A172 (cell line): ENCODE measurements around the gene SLMAP. TPM values are rescaled to one million over a fixed set of nuclear protein-coding genes. Genes with fewer than 3 reads are reported as not detected.

ENCODE experiments used
- DNase-seq: peaks from one replicate; pipeline ENCODE4 v3.0.0-alpha.2; 2015; ENCODE audit warnings: low spot score
- total RNA-seq: library from RNA; depleted of rRNA; stranded (reverse); fragments of >200 nt; shearing (Covaris generic); gene quantifications from 2 replicates; pipeline ENCODE4 v1.2.3, GENCODE V29; 2014

SLMAP gene
- total RNA-seq, 1 experiment from 2014 or later, result 61.8 TPM

DNA sequence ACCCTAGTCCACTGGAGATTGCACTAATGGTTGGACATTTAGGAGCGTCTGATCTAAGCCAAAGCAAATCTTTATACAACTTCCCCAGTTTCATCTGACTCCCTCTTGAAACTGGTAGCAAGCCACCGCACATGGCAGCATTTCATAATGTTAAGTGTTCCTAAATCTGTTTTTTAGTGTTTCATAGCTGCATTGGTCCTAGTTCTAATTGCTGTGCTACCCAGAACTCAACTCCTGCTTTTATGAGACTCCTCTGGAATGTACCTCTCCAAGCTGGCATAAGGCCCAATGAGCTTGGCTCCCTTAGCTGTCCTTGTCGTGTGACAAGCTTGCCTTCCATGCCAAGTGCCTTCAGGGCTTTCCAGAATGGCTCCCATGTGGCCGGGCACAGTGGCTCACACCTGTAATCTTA lies 186.8 kb downstream of the SLMAP start:
- peak; percentile 27 for DNase-seq

- no peak for DNase-seq
These were observed 187.7 kb downstream of the SLMAP start for GRCh38 chr3:57943525-57944495.

GRCh38 chr3:57946970-57947381 lies 190.9 kb downstream of the SLMAP start:
- no peak for DNase-seq

DNA sequence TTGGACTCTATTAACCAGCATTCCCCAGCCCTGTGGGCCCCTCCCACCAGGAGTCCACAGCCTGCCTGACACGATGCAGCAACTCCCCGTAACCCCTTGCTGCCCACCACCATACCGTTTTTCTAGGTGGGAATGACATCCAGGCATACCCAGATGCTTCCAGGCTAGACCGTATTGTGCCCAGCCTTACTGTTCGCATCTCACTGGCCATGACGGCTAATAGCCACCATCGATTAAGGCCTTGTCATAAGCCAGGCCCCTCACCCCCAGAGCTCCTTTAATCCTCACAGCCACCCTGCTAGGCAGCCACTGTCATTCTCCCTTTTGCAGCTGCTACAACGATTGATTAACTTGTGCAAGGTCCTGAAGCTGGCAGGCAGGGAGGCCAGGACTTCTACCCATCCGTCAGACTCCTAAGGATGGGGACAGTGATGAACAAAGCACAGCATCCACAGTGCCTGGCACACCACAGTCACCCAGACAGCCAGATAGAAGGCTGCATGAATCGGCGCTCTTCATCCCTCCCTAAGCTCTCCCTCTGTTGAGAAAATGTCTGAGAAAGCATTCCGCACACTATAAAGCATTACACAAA lies 192.1 kb downstream of the SLMAP start:
- DNase-seq, result no peak

DNA sequence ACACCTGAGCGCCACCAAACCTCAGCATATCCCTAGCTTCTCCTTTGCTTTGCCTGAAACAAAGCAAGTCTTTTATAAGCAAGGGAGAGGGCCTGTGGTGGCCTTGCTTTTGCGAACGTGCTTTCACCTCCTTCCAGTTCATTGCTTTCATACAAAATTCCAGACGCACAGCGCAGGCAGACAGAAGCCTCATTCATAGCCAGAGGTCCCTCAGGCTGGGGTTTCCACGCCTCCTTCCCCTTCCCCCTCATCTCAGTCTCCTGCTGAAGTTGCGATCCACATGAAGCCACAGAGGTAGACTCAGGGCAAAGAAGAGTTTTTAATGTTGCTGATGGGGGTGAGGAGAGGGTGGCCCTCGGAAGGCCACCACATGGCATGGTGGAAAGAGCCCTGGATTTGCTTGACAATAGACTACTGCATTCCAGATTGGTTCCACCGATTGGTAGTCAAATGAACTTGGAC lies 192.7 kb downstream of the SLMAP start:
- DNase-seq, result no peak

DNA sequence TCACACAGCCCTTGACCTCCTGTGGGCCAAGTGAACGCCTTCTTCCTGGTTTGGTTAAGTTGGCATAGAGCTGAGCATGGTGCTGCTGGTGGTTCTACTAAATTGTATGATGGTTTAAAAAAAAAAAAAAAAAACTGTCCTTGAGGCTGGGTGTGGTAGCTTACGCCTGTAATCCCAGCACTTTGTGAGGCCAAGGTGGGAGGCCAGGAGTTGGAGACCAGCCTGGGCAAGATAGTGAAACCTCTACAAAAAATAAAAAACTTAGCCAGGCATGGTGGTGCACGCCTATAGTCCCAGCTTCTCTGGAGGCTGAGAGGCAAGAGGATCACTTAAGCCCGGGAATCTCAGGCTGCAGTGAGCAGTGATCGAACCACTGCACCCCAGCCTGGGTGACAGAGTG lies 193.2 kb downstream of the SLMAP start:
- no peak for DNase-seq

DNA sequence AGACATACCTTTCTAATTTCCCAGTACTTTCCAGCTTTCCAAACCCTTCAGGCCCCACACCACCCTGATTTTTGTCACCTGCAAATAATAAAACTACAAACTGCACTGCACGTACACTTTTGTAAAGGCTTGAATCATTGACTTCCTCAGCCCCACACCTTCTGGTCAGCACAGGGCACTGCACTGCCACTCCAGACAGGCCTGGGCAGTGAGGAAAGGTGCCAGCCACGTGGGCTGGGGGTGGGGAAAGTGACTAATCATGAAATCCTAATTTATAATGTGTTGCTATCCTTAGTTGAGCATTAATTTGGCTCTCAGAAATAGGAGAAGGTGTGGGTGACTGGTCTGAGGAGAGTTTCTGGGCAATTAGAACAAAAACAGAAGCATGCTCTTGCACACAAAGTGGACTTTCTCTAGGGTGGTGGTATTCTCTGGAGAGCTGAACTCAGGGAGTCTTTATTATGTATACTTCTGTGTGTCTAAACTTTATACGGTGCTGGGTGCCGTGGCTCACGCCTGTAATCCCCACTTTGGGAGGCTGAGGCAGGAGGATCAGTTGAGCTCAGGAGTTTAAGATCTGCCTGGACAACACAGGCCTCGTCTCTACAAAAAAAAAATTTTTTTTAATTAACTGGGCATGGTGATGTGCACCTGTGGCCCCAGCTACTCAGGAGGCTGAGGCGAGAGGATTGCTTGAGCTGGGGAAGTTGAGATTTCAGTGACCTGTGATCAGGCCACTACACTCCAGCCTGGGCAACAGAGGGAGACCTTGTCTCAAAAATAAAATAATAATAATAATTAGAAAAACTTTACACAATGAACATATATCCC lies 193.9 kb downstream of the SLMAP start:
- peak; percentile 82 for DNase-seq

DNA sequence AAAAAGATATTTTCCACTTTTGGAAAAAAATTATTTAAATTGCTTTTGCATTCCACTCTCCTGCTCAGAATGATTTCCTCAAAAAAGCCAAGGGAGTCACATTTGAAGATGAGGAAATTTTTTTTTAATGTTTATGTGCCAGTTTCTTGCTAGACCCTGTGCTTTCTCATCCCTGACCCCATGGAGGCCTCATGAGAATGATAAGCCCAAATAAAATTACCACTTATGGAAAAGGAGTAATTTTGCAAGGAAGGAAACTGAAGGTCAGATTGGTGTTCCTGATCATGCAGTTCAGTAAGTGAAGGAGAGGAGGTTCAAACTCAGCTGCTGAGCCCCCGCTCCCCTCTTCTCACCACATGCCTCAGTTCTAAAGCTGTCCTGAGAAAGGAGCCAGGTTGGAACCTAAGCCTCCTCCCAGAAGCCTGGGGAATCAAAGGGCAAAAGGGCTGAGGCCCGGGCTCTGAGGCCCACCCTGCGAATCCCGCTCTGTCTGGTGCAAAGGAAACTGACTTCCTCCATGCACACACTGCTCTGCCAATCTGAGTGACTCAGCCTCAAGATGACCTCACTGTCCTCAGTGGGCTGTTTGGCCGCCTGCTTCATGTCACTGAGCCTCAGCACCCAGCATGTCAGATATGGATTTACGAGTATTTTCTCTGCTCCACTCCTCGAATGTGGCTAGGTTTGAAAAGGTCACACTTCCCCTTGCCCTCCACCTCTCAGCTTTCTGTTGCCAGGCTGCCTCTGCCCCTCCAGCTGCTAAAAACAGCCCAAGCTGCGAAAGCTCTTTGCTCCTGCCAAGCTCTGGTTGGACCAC lies 195.2 kb downstream of the SLMAP start:
- peak; percentile 95 for DNase-seq

- DNase-seq, result peak; percentile 97
These were observed 196.1 kb downstream of the SLMAP start for GRCh38 chr3:57952208-57952631.

DNA sequence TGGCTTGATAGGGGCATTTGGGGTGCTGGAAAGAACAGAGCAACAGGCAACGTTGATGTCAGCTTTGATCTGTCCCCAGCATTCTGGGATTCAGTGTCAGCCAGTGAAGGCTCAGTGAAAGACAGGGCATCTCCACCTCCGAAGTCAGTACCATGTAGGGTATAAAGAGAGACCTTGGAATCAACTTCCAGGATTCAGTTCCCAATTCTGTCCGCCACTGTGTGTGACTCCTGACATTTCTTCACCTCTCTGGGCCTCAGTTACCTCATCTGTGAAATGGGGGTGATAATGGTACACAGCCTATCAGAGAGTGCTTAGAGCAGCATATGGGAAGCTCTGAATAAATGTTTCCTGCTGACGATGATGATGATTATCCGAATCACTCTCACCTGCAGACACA lies 196.5 kb downstream of the SLMAP start:
- DNase-seq, result no peak

- DNase-seq, result no peak
These were observed 197.5 kb downstream of the SLMAP start for GRCh38 chr3:57953576-57953975.

- peak; percentile 89 for DNase-seq
These were observed 200.2 kb downstream of the SLMAP start for GRCh38 chr3:57956119-57956832.

- DNase-seq, result no peak
These were observed 200.7 kb downstream of the SLMAP start for GRCh38 chr3:57956833-57957174.

GRCh38 chr3:57957824-57958223 lies 201.7 kb downstream of the SLMAP start:
- DNase-seq, result no peak

DNA sequence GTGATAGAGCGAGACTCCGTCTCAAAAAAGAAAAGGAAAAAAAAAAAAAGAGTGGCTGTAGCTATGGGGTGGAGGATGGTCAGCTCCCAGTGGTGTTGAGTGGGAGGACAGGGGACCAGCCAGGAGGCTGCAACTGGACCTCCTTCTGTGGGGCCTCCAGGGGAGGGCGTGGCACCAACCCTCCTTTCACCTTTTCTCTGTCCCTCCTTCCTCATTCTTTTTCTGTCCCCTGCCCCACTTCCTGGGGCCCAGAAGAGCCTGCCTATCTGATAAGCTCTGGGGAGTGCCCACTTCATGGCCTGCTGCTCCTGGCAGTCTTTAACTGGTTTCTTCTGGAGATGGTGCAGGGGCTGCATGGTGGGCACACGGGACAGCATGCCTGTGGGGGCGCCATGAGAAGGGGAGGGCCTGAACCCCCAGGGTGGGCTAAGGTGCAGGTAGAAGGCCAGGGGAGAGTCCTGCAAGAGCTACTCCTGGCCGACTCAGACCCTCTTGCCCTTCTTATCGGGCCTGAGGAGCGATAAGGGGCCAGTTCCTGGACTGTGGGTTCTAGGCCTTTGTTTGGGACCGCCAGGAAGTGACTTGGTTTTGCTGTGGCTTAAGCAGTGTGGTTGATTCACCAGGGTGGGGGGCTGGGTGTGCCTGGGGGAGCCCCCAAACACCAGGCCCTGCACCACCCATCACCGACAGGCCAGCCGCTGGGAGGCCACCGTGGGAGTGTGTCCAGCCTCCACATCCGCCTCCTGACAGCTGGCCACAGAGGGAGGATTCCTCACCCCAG lies 202.7 kb downstream of the SLMAP start:
- DNase-seq, result peak; percentile 93

DNA sequence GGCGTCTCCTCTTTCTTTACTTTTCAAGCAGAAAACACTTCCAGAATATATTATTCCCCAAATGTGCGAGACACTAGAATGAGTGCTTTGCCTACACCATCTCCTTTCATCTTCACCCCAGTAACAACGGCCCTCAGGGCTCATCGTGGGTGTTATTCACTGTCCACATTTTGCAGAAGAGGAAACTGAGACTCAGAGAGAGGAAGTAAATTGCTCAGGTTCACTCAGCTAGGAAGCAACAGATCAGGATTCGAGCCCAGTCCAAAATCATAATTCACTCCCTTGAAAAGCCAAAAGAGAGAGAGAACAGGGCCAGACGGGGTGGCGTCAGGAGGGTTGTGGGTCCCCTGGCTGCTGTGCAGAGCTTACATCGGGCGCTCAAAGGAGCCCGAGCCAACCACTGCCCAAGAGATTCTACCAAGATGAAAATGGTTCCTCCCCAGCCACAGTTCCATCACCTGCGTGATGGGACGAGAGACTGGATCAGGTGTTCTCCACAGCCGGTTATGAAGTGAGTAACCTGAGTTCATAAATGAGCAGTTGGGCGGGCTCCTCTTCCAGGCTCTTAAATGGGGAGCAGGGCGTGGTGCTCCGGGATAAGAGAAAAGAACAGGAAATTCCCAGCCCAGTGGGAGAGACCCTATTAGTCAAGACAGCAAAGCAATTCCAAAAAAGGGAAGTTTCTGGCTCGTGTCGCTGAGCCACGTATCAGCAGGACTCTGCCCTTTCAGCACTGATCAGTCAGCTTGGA lies 203.5 kb downstream of the SLMAP start:
- peak; percentile 97 for DNase-seq

DNA sequence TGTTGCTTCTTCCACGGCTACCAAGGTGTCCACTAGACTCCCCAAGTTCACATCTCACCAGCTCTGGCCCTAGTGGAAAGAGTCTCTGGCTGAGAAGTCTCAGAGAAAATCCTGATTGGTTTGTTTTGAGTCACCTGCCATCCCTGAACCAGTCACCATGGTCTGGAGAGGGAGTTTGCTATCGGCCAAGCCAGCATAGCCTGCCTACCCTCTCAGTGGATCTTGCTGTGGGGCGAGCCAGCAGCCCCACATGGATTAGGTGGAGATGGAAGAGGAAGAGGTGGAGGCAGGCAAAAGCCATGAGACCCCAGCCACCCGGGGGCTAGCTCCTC lies 204.0 kb downstream of the SLMAP start:
- no peak for DNase-seq

DNA sequence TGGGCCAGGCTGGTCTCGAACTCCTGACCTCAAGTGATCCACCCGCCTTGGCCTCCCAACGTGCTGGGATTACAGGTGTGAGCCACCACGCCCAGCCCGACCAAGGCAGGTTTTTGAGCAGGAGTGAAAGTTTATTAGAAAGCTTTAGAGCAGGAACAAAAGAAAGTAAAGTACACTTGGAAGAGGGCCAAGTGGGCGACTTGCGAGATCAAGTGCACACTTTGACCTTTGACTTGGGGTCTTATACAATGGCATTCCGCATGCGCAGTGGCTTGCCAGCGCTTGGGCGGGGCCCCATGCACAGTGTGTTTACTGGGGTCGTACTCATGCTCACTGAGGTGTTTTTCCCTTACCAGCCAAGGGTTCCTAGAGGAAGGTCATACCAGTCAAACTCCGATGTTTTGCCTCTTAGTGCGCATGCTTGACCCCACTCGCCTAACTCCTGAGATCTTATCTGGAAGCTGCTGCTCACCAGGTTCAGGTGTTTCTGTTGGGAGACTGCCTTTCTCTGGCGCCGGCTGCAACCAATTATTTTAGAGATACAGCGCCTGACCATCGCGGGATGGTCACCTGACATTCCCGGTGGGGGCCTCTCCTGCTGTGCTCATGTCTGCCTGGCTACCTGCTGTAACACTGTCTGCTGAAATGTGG lies 205.2 kb downstream of the SLMAP start:
- DNase-seq, result no peak
